GM18951 (cell line): ENCODE results near the gene POLR2E.
"Not testable (repeated sequence)": the region's sequence is repeated elsewhere in the genome, so short reads cannot be mapped to it uniquely, and the experiment has no call there.

Experiments used
- POLR2A ChIP-seq: IDR thresholded peaks from 4 replicates; pipeline ENCODE4 v1.6.1; 2011; ENCODE audit warnings: mild to moderate bottlenecking; ENCODE audit not compliant: insufficient read length, insufficient read depth; ENCODE audit errors: extremely low read depth
- in situ Hi-C: fragments of 300-500 bp; cut with MboI; formaldehyde crosslinking; loops from one replicate; pipeline ENCODE4 v1.12.0; 2022; ENCODE audit warnings: low sequenced_read_pairs, mixed read lengths, inconsistent platforms; ENCODE audit not compliant: unreplicated experiment

The POLR2E gene

GRCh38 chr19:1132552-1133383, 37.6 kb upstream of the POLR2E start:
- no peak for TF ChIP-seq POLR2A
- in situ Hi-C loops = no loop called here

GRCh38 chr19:1131718-1132551, 36.8 kb upstream of the POLR2E start:
- in situ Hi-C loops = no loop called here
- peak; percentile 77 for TF ChIP-seq POLR2A

GRCh38 chr19:1130771-1131717, 35.9 kb upstream of the POLR2E start:
- in situ Hi-C loops = no loop called here
- no peak for TF ChIP-seq POLR2A

- in situ Hi-C loops = no loop called here
- TF ChIP-seq POLR2A = no peak
Observed at GRCh38 chr19:1129535-1129934, 34.4 kb upstream of the POLR2E start.

GRCh38 chr19:1129084-1129483, 33.9 kb upstream of the POLR2E start:
- in situ Hi-C loops = not testable (repeated sequence)

- no peak for TF ChIP-seq POLR2A
- in situ Hi-C loops = no loop called here
Observed at GRCh38 chr19:1128106-1128505, 32.9 kb upstream of the POLR2E start.

- no peak for TF ChIP-seq POLR2A
- in situ Hi-C loops = no loop called here
Observed at GRCh38 chr19:1126984-1127760, 32.0 kb upstream of the POLR2E start.

GRCh38 chr19:1125601-1126467, 30.7 kb upstream of the POLR2E start:
- in situ Hi-C loops = no loop called here
- TF ChIP-seq POLR2A = no peak

GRCh38 chr19:1123885-1124677, 28.9 kb upstream of the POLR2E start:
- in situ Hi-C loops = no loop called here
- TF ChIP-seq POLR2A = no peak

GRCh38 chr19:1123381-1123780, 28.2 kb upstream of the POLR2E start:
- in situ Hi-C loops = no loop called here
- no peak for TF ChIP-seq POLR2A

GRCh38 chr19:1122972-1123363, 27.8 kb upstream of the POLR2E start:
- in situ Hi-C loops = no loop called here
- TF ChIP-seq POLR2A = no peak
